Body of pancreas (tissue), 4 donors: ENCODE results near the gene TOM1L2. TPM values are rescaled to one million over a fixed set of nuclear protein-coding genes. Genes with fewer than 3 reads are reported as not detected.

Source experiments
- ATAC-seq: fragments of 150-250 bp; one replicate; pipeline ENCODE4 v1.9.1; 2016
- DNase-seq, 4 donors: peaks; one replicate each; pipeline ENCODE4 v3.0.0-alpha.2; 2019
- H3K27ac ChIP-seq, 4 donors: fragments of 200-600 bp; sonication (generic); 1 replicate in 3 of 4; 2 replicates in 1 of 4; pipeline versions ENCODE4 v1.5.1 to v1.6.1; 2016 to 2019; ENCODE audit warnings: mild to moderate bottlenecking in 1 of 4, mixed read lengths in 1 of 4, moderate library complexity in 1 of 4
- H3K27me3 ChIP-seq, 2 donors: fragments of 200-600 bp; sonication (generic); one replicate each; pipeline ENCODE4 v1.6.0; 2016; ENCODE audit warnings: mild to moderate bottlenecking in 1 of 2
- H3K36me3 ChIP-seq, 2 donors: fragments of 200-600 bp; sonication (generic); replicated peaks in 1 of 2; 2 replicates each; pipeline ENCODE4 v1.5.1; 2016; ENCODE audit warnings: low read depth in 2 of 2; ENCODE audit not compliant: insufficient read depth in 1 of 2
- H3K4me1 ChIP-seq: fragments of 200-600 bp; sonication (generic); one replicate; pipeline ENCODE4 v1.6.0; 2016
- H3K4me3 ChIP-seq, 2 donors: fragments of 200-600 bp; sonication (generic); 1 replicate in 1 of 2; 2 replicates in 1 of 2; pipeline ENCODE4 v1.5.1; 2016 to 2019
- H3K9me3 ChIP-seq, 3 donors: fragments of 200-600 bp; sonication (generic); 1 replicate in 2 of 3; 2 replicates in 1 of 3; pipeline ENCODE4 v1.5.1; 2016
- POLR2A ChIP-seq, 3 donors: fragments of 450-650 bp; IDR thresholded peaks; one replicate each; pipeline ENCODE4 v1.6.1; 2016; ENCODE audit warnings: antibody characterized with exemption in 3 of 3, mild to moderate bottlenecking in 2 of 3
- WGBS, 2 donors: methylation state at CpG; one replicate each; pipeline ENCODE4 v1.1.5; 2017; 5-methylcytosine and 5-hydroxymethylcytosine counted together
- intact Hi-C: fragments of 100-400 bp; cut with DNase I; formaldehyde crosslinking; loops from one replicate; pipeline ENCODE4 v1.15.1; 2023
- total RNA-seq, 2 donors: library from RNA; depleted of rRNA; stranded (reverse); fragments of >200 nt; gene quantifications; one replicate each; pipeline ENCODE4 v1.1.0, GENCODE V29; 2016
- TF ChIP-seq, protein P1 (sequence below), 7 experiments: fragments of 450-650 bp in 4 of 7; fragments of 200-600 bp in 3 of 7; sonication (generic) in 3 of 7; IDR thresholded peaks; one replicate each; pipeline ENCODE4 v1.5.1; 2016 to 2019; ENCODE audit warnings: antibody characterized with exemption in 7 of 7

The TOM1L2 gene
- total RNA-seq, 2 donors from 2014 or later: 35.9 to 55.8 TPM

DNA sequence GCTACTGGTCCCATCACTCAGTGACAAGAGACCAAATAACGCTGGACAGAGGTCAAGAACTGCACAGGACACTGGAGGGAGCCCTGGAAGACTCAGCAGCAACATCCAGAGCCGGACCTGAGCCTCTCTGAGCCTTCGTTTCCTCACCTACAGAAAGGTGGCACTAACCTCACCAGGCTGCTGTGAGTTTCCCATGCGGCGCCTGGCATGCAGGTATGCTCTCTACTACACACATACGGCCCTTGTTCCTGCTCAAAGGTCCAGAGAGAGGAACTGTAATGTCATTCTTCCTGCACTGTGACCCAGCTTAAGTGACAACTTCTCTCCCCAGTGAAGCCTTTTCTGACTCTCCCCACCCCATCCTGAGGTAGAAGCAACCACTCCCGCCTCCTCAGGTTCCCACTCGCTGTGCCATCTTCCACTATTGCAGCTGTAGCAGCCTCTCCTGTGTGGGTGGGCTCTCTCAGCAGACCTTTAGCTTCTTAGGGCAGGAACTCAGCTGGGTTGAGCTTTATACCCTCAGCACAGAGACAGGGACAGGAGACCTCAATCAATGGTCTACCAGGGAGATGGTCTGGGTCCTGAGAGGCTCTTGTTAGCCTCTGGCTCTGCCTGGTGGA lies 91.5 kb downstream of the TOM1L2 start:
- 96% methylated on average over 6 to 8 of the region's 8 CpGs for WGBS, 2 donors
- no peak overlapping the region for H3K27ac ChIP-seq

DNA sequence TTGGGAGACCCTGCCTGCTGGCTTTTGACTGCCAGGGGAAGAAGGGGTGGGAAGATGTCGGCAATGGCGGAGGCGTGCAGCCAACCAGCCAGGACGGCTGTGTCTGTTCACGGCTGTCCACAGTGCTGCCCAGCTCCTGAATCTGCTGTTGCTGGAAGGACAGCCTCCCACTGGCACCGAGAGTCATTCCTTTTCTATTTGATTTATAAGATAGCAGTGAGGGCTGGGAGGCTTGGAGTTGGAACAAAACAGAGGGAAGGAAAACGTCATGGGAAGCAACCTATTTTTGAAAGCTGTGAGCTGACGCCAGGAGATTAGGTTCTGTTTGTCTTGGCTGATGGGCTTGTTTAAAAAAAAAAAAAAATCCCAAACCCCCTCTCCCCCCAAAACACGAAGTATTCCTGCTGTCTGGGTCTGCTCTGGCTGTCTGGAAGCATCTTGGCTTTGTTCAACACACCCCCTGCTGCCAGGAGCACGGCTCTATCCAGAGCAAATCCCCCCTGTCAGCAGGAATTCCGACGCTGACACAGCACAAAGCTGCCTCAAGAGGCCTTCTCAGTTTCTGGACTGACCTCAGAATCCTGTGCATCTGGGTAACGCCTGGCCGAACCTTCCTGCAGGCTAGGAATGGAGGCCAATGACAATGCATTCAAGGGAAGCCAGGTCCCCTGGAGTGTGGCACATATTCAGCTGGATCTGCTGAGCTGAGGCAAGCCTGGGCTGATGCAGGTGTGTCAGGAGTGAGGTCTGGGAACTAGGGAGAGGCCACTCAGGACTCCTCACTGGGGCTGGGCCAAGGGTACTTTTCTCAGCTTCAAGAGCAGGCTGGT lies 94.5 kb downstream of the TOM1L2 start:
- Histone ChIP-seq H3K4me1 (peaks cover 36% of the 10 kb centered on the region), H3K27me3 (no peaks in the 10 kb centered on the region), H3K36me3 (no peaks in the 10 kb centered on the region), H3K9me3 (no peaks in the 10 kb centered on the region), H3K27ac (peak overlapping the region; percentile 87 to 94 (median 90)), H3K4me3 (no peak overlapping the region)
- 12 to 13% methylated on average over 14 of the region's 14 CpGs for WGBS, 2 donors
- peak; percentile 84 to 95 (median 90) for DNase-seq
- intact Hi-C loops: no loop called here
- ATAC-seq: peak; percentile 91
- TF ChIP-seq, protein P1, sequence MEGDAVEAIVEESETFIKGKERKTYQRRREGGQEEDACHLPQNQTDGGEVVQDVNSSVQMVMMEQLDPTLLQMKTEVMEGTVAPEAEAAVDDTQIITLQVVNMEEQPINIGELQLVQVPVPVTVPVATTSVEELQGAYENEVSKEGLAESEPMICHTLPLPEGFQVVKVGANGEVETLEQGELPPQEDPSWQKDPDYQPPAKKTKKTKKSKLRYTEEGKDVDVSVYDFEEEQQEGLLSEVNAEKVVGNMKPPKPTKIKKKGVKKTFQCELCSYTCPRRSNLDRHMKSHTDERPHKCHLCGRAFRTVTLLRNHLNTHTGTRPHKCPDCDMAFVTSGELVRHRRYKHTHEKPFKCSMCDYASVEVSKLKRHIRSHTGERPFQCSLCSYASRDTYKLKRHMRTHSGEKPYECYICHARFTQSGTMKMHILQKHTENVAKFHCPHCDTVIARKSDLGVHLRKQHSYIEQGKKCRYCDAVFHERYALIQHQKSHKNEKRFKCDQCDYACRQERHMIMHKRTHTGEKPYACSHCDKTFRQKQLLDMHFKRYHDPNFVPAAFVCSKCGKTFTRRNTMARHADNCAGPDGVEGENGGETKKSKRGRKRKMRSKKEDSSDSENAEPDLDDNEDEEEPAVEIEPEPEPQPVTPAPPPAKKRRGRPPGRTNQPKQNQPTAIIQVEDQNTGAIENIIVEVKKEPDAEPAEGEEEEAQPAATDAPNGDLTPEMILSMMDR (IDR thresholded peaks at IDR 0.05): peak in 1 of 7 experiments; percentile 21
- TF ChIP-seq POLR2A (IDR thresholded peaks at IDR 0.05): peak in 2 of 3 donors; percentile 64 to 69

More for the DNA sequence above, 91.5 kb downstream of the TOM1L2 start:
- peaks cover 0 to 2% of the 10 kb centered on the region in 2 donors for H3K36me3 ChIP-seq
- H3K4me3 ChIP-seq: no peak overlapping the region
- DNase-seq (no peak), ATAC-seq (no peak)
- peaks cover 36% of the 10 kb centered on the region for H3K4me1 ChIP-seq
- no peaks in the 10 kb centered on the region for H3K9me3 ChIP-seq
- intact Hi-C loops: no loop called here
- TF ChIP-seq, protein P1 (IDR thresholded peaks at IDR 0.05): no peak
- TF ChIP-seq POLR2A (IDR thresholded peaks at IDR 0.05): no peak
- no peaks in the 10 kb centered on the region for H3K27me3 ChIP-seq

DNA sequence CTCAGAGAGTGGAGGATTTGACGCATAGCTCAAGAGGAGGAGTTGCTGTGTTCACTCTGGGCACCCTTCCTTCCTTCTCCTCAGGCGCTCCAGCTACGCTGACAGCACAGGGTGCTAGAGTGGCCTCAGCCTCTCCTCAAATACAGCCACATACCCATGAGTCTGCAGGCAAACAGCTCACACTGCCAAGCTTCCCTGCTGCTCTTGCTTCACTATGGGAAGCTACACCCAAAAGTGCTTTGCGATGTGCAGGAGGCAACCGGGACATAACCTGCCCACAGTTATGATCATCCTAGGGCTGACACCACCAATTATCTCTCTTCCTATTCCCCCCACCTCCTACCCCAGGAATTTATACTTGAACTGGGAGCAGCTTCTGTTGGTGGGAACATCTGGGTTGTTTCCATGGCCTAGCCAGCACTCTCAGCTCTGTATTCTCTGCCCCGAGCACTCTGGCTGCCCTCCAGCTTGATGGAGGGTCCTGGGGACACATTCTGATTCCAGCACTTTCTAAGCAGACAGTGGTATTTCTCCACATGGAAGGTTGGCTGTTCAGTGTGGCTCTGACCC lies 95.2 kb downstream of the TOM1L2 start:
- TF ChIP-seq, protein P1 (IDR thresholded peaks at IDR 0.05): no peak
- no peak for TF ChIP-seq POLR2A (IDR thresholded peaks at IDR 0.05)
- peaks cover 36% of the 10 kb centered on the region for H3K4me1 ChIP-seq
- no peaks in the 10 kb centered on the region for H3K9me3 ChIP-seq
- H3K27ac ChIP-seq: peak overlapping the region; percentile 87 to 94 (median 90)
- DNase-seq (peak; percentile 46 to 59 (median 52)), ATAC-seq (peak; percentile 18)
- no peak overlapping the region for H3K4me3 ChIP-seq
- intact Hi-C loops: no loop called here
- H3K36me3 ChIP-seq: no peaks in the 10 kb centered on the region
- WGBS, 2 donors: 8 to 41% methylated on average over 3 to 6 of the region's 6 CpGs
- H3K27me3 ChIP-seq: no peaks in the 10 kb centered on the region

DNA sequence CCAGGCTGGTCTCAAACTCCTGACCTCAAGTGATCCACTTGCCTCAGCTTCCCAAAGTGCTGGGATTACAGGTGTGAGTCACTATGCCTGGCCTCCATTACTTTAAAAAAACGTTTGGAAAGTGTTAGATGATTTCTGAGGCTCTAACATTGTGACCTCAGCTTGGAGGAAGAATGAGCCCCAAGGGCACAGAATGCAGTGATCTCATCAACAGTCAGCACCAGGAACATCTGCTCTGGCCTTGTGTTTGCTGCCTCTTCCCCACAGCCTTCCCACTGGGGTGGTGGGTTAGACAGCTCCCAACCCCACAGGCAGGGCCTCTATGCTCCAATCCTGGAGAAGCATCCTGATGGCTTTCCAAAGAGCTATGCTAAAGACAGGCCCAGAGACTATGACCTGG lies 97.7 kb downstream of the TOM1L2 start:
- no peak overlapping the region for H3K4me3 ChIP-seq
- TF ChIP-seq, protein P1 (IDR thresholded peaks at IDR 0.05): no peak
- no peak for TF ChIP-seq POLR2A (IDR thresholded peaks at IDR 0.05)
- DNase-seq: no peak
- no peaks in the 10 kb centered on the region for H3K27me3 ChIP-seq
- no peak for ATAC-seq
- intact Hi-C loops: no loop called here
- 0 to 32% methylated on average over 1 of the region's 1 CpG for WGBS, 2 donors
- H3K4me1 ChIP-seq: peaks cover 36% of the 10 kb centered on the region
- H3K9me3 ChIP-seq: no peaks in the 10 kb centered on the region
- H3K27ac ChIP-seq: no peak overlapping the region
- no peaks in the 10 kb centered on the region for H3K36me3 ChIP-seq
